WERI-Rb-1 (cell line): ENCODE results near the gene SLC44A4.
"Not testable (repeated sequence)": the region's sequence is repeated elsewhere in the genome, so short reads cannot be mapped to it uniquely, and the experiment has no call there.

Experiments
- DNase-seq: peaks from one replicate; pipeline ENCODE4 v3.0.0-alpha.2; 2020
- H3K27ac ChIP-seq: fragments of 250-450 bp; sonication (Bioruptor Pico); 2 replicates; pipeline ENCODE4 v1.5.1; 2020; ENCODE audit warnings: mild to moderate bottlenecking, moderate library complexity
- H3K27me3 ChIP-seq: fragments of 250-450 bp; sonication (Bioruptor Pico); 2 replicates; pipeline ENCODE4 v1.5.1; 2021; ENCODE audit warnings: mild to moderate bottlenecking, low read depth, moderate library complexity; ENCODE audit not compliant: insufficient read depth, severe bottlenecking
- H3K36me3 ChIP-seq: fragments of 250-450 bp; sonication (Bioruptor Pico); 2 replicates; pipeline ENCODE4 v1.5.1; 2020; ENCODE audit warnings: mild to moderate bottlenecking, moderate library complexity
- H3K4me3 ChIP-seq: 2 replicates; pipeline ENCODE4 v1.5.1; 2011; ENCODE audit warnings: low read depth, mild to moderate bottlenecking, control low read depth, low read length
- H3K9me3 ChIP-seq: fragments of 250-450 bp; sonication (Bioruptor Pico); 2 replicates; pipeline ENCODE4 v1.5.1; 2021; ENCODE audit warnings: mild to moderate bottlenecking, moderate library complexity; ENCODE audit not compliant: severe bottlenecking
- CTCF ChIP-seq: IDR thresholded peaks from 2 replicates; pipeline ENCODE4 v1.5.1; 2011; ENCODE audit warnings: low read depth, mild to moderate bottlenecking, control low read depth, inconsistent platforms, low read length

The SLC44A4 gene

GRCh38 chr6:31829633-31830283, 49.0 kb downstream of the SLC44A4 start:
- H3K4me3 ChIP-seq: peak overlapping the region; percentile 39
- H3K9me3 ChIP-seq: peaks cover 15% of the 10 kb centered on the region
- H3K27ac ChIP-seq: peak overlapping the region; percentile 64
- no peak for DNase-seq
- peaks cover under 1% of the 10 kb centered on the region for H3K36me3 ChIP-seq
- no peaks in the 10 kb centered on the region for H3K27me3 ChIP-seq
- 0 out of 2 replicates have a peak, but pooled peaks have one; percentile 30 for TF ChIP-seq CTCF

GRCh38 chr6:31827286-31828079, 51.3 kb downstream of the SLC44A4 start, which contains the start of gene HSPA1B:
HSPA1B (plus strand) TSS chr6:31827738; CDS start chr6:31827951, 213 bp downstream.
- Histone ChIP-seq H3K27ac (no peak within 1 kb of the TSS), H3K27me3 (no peaks in the 10 kb centered on the region), H3K9me3 (peaks cover 13% of the 10 kb centered on the region), H3K36me3 (no peaks in the 10 kb centered on the region), H3K4me3 (no peak within 1 kb of the TSS)
- DNase-seq: no peak
- TF ChIP-seq CTCF: no peak

- TF ChIP-seq CTCF: no peak
- Histone ChIP-seq H3K27me3 (no peaks in the 10 kb centered on the region), H3K4me3 (no peak overlapping the region), H3K27ac (no peak overlapping the region), H3K9me3 (peaks cover 13% of the 10 kb centered on the region), H3K36me3 (no peaks in the 10 kb centered on the region)
- DNase-seq: no peak
Observed at GRCh38 chr6:31826793-31827285, 52.0 kb downstream of the SLC44A4 start.

GRCh38 chr6:31825553-31825952, 53.2 kb downstream of the SLC44A4 start:
- no peaks in the 10 kb centered on the region for H3K27me3 ChIP-seq
- no peak overlapping the region for H3K27ac ChIP-seq
- no peak overlapping the region for H3K4me3 ChIP-seq
- DNase-seq: no peak
- H3K36me3 ChIP-seq: no peaks in the 10 kb centered on the region
- no peak for TF ChIP-seq CTCF
- peaks cover 13% of the 10 kb centered on the region for H3K9me3 ChIP-seq

- not testable (repeated sequence) for H3K4me3 ChIP-seq, H3K36me3 ChIP-seq, H3K27me3 ChIP-seq, H3K27ac ChIP-seq, DNase-seq
- H3K9me3 ChIP-seq: peaks cover 20% of the 10 kb centered on the region
Observed at GRCh38 chr6:31823592-31824196, 55.1 kb downstream of the SLC44A4 start.
